Measurements from ENCODE around the gene PRH1.

PRH1 gene

GRCh38 chr12:10884086-10884725 lies at the start of gene PRH1:
TSS of gene PRH1 (minus strand) at chr12:10884255. CDS start at chr12:10884217, 38 bp downstream.
- DNase-seq (ENCODE audit: low spot score) = no peak

GRCh38 chr12:10928746-10929286 lies 44.8 kb upstream of the PRH1 start, which contains the start of gene PRH2:
TSS of gene PRH2 (plus strand) at chr12:10929236. CDS start at chr12:10929274, 38 bp downstream.
- DNase-seq (ENCODE audit: low spot score) = no peak

GRCh38 chr12:10926269-10926668 lies 42.2 kb upstream of the PRH1 start:
- no peak for DNase-seq (ENCODE audit: low spot score)

GRCh38 chr12:10919809-10920208 lies 35.8 kb upstream of the PRH1 start:
- DNase-seq (ENCODE audit: low spot score) = no peak

- no peak for DNase-seq (ENCODE audit: low spot score)
These were observed 26.3 kb upstream of the PRH1 start for GRCh38 chr12:10910380-10910779.

GRCh38 chr12:10909462-10909861 lies 25.4 kb upstream of the PRH1 start, which contains the start of gene TAS2R13:
TSS of gene TAS2R13 (minus strand) at chr12:10909562. CDS start at chr12:10909298, 264 bp downstream.
- no peak for DNase-seq (ENCODE audit: low spot score)

GRCh38 chr12:10904686-10905085 lies 20.6 kb upstream of the PRH1 start:
- DNase-seq (ENCODE audit: low spot score) = no peak

GRCh38 chr12:10901427-10901826 lies 17.4 kb upstream of the PRH1 start:
- no peak for DNase-seq (ENCODE audit: low spot score)

- no peak for DNase-seq (ENCODE audit: low spot score)
These were observed 16.9 kb upstream of the PRH1 start for GRCh38 chr12:10900972-10901371.

- no peak for DNase-seq (ENCODE audit: low spot score)
These were observed 16.5 kb upstream of the PRH1 start for GRCh38 chr12:10900530-10900929.

GRCh38 chr12:10896854-10897253 lies 12.8 kb upstream of the PRH1 start:
- DNase-seq (ENCODE audit: low spot score) = no peak

GRCh38 chr12:10891937-10892336 lies 7.9 kb upstream of the PRH1 start:
- no peak for DNase-seq (ENCODE audit: low spot score)

GRCh38 chr12:10889226-10889625 lies 5.2 kb upstream of the PRH1 start:
- no peak for DNase-seq (ENCODE audit: low spot score)

GRCh38 chr12:10873378-10873777 lies 10.7 kb downstream of the PRH1 start:
- no peak for DNase-seq (ENCODE audit: low spot score)

- no peak for DNase-seq (ENCODE audit: low spot score)
These were observed 16.7 kb downstream of the PRH1 start for GRCh38 chr12:10867381-10867780.

GRCh38 chr12:10863512-10864218 lies 20.4 kb downstream of the PRH1 start:
- no peak for DNase-seq (ENCODE audit: low spot score)

GRCh38 chr12:10861366-10861765 lies 22.7 kb downstream of the PRH1 start:
- no peak for DNase-seq (ENCODE audit: low spot score)

- no peak for DNase-seq (ENCODE audit: low spot score)
These were observed 28.2 kb downstream of the PRH1 start for GRCh38 chr12:10855807-10856206.

- no peak for DNase-seq (ENCODE audit: low spot score)
These were observed 30.3 kb downstream of the PRH1 start for GRCh38 chr12:10853776-10854175.

GRCh38 chr12:10851243-10851858 lies 32.7 kb downstream of the PRH1 start:
- no peak for DNase-seq (ENCODE audit: low spot score)

GRCh38 chr12:10849425-10849878 lies 34.6 kb downstream of the PRH1 start, which contains the start of gene PRR4:
TSS of gene PRR4 (minus strand) at chr12:10849475. CDS start at chr12:10849437, 38 bp downstream.
- DNase-seq (ENCODE audit: low spot score) = no peak

GRCh38 chr12:10847744-10848143 lies 36.3 kb downstream of the PRH1 start:
- DNase-seq (ENCODE audit: low spot score) = no peak

GRCh38 chr12:10842862-10843261 lies 41.2 kb downstream of the PRH1 start:
- no peak for DNase-seq (ENCODE audit: low spot score)
